Gastroesophageal sphincter (tissue), 4 donors: Measurements from ENCODE around the gene SLC38A10. TPM values are rescaled to one million over a fixed set of nuclear protein-coding genes. Genes with fewer than 3 reads are reported as not detected.

Experiments
- ATAC-seq: fragments of 150-250 bp; one replicate; pipeline ENCODE4 v1.9.1; 2016; ENCODE audit warnings: mild to moderate bottlenecking, moderate library complexity
- H3K27ac ChIP-seq, 4 donors: fragments of 200-600 bp; sonication (generic) in 3 of 4; 1 replicate in 3 of 4; 2 replicates in 1 of 4; pipeline ENCODE4 v1.5.1; 2016 to 2019
- H3K27me3 ChIP-seq: fragments of 200-600 bp; sonication (generic); one replicate; pipeline ENCODE4 v1.5.1; 2019
- H3K36me3 ChIP-seq, 2 donors: fragments of 200-600 bp; sonication (generic); one replicate each; pipeline ENCODE4 v1.5.1; 2019; ENCODE audit warnings: control low read depth in 1 of 2
- H3K4me1 ChIP-seq, 3 donors: fragments of 200-600 bp; sonication (generic); 1 replicate in 2 of 3; 2 replicates in 1 of 3; pipeline ENCODE4 v1.5.1; 2016 to 2019; ENCODE audit warnings: control low read depth in 2 of 3
- H3K4me3 ChIP-seq, 2 donors: fragments of 200-600 bp; sonication (generic); one replicate each; pipeline ENCODE4 v1.5.1; 2019; ENCODE audit warnings: mild to moderate bottlenecking in 1 of 2, moderate library complexity in 1 of 2
- H3K9me3 ChIP-seq, 3 donors: fragments of 200-600 bp; sonication (generic); one replicate each; pipeline ENCODE4 v1.5.1; 2017 to 2019; ENCODE audit warnings: control low read depth in 2 of 3
- EP300 ChIP-seq: sonication (generic); formaldehyde crosslinking; IDR thresholded peaks from one replicate; pipeline ENCODE4 v1.6.1; 2017; ENCODE audit warnings: antibody characterized with exemption, mild to moderate bottlenecking
- POLR2A ChIP-seq, 2 donors: fragments of 450-650 bp; IDR thresholded peaks; one replicate each; pipeline ENCODE4 v1.6.1; 2017; ENCODE audit warnings: antibody characterized with exemption in 2 of 2, mild to moderate bottlenecking in 2 of 2, moderate library complexity in 1 of 2
- POLR2AphosphoS5 ChIP-seq: sonication (generic); formaldehyde crosslinking; IDR thresholded peaks from one replicate; pipeline ENCODE4 v1.6.1; 2017; ENCODE audit warnings: antibody characterized with exemption
- WGBS, 2 donors: methylation state at CpG; one replicate each; pipeline ENCODE4 v1.1.5; 2018; ENCODE audit warnings: low coverage in 1 of 2; 5-methylcytosine and 5-hydroxymethylcytosine counted together
- total RNA-seq, 4 donors: library from RNA; depleted of rRNA; stranded (reverse); fragments of >200 nt; gene quantifications; one replicate each; pipeline ENCODE4 v1.1.0, GENCODE V29; 2016
- TF ChIP-seq, protein P1 (sequence below), 4 experiments: fragments of 200-600 bp in 2 of 4; fragments of 450-650 bp in 2 of 4; sonication (generic) in 1 of 4; IDR thresholded peaks; one replicate each; pipeline ENCODE4 v1.5.1; 2017 to 2019; ENCODE audit warnings: antibody characterized with exemption in 4 of 4, mild to moderate bottlenecking in 2 of 4, moderate library complexity in 2 of 4

SLC38A10 gene
- total RNA-seq, 4 donors from 2014 or later = 70.5 to 99.6 (median 81.8) TPM

DNA sequence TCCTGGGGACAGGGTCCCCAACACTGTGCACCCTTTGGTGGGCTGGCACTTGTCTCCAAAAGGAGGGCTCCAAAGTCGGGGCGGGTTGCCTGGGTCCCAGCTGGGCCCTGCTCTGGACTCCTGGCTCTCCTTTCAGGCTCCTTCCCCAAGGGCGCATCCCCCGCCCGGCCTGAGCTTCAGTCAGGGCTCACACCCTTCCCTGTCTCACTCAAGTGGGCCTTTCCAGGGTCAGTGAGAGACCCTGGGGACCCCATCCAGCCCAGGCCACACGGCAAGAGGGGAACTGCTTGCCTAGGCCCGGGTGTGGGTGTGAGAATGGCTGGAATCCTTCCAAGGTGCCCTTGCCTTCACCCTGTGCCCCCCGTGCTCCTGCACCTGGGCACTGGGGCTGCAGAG lies 41.8 kb upstream of the SLC38A10 start:
- no peaks in the 10 kb centered on the region for H3K9me3 ChIP-seq
- 13% methylated on average over 2 of the region's 8 CpGs; no CpG with 5 or more reads in 1 of the 2 donors for WGBS, 2 donors
- no peaks in the 10 kb centered on the region for H3K27me3 ChIP-seq
- ATAC-seq = no peak
- TF ChIP-seq POLR2A (IDR thresholded peaks at IDR 0.05) (no peak), EP300 (no peak), POLR2AphosphoS5 (no peak)
- TF ChIP-seq, protein P1, sequence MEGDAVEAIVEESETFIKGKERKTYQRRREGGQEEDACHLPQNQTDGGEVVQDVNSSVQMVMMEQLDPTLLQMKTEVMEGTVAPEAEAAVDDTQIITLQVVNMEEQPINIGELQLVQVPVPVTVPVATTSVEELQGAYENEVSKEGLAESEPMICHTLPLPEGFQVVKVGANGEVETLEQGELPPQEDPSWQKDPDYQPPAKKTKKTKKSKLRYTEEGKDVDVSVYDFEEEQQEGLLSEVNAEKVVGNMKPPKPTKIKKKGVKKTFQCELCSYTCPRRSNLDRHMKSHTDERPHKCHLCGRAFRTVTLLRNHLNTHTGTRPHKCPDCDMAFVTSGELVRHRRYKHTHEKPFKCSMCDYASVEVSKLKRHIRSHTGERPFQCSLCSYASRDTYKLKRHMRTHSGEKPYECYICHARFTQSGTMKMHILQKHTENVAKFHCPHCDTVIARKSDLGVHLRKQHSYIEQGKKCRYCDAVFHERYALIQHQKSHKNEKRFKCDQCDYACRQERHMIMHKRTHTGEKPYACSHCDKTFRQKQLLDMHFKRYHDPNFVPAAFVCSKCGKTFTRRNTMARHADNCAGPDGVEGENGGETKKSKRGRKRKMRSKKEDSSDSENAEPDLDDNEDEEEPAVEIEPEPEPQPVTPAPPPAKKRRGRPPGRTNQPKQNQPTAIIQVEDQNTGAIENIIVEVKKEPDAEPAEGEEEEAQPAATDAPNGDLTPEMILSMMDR (IDR thresholded peaks at IDR 0.05) = no peak
- no peaks in the 10 kb centered on the region for H3K36me3 ChIP-seq
- H3K4me3 ChIP-seq = no peak overlapping the region
- H3K27ac ChIP-seq = peak overlapping the region in 3 of 4 donors; percentile 54 to 99 (median 99)
- peaks cover 0 to 81% (median 33%) of the 10 kb centered on the region in 3 donors for H3K4me1 ChIP-seq

DNA sequence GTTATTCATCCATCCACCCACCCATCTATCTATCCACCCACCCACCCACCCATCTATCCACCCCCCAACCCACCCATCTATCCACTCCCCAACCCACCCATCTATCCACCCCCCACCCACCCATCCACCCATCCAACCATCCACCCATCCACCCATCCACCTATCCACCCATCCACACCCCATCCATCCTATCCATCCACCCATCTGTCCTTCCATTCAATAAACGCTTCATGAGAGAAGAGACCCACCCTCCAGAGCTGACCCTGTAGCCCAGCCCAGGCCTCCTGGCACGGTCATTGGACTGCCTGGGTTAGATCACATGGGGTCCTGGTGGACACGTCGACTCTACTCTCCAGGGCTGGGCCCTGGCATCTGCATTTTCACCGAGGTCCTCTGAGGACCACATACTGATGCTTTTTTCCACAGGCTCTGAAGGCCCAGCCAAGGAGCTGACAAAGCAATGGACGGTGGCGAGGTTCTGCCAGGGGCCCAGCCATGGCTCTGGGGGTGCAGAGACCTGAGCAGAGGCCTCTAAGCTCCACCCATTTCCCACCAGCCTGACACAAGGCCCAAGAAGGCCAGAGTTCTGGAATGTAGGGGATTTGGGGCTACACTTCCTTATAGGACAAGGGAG lies 41.3 kb upstream of the SLC38A10 start:
- ATAC-seq = no peak
- H3K36me3 ChIP-seq = no peaks in the 10 kb centered on the region
- no peak overlapping the region for H3K4me3 ChIP-seq
- no peaks in the 10 kb centered on the region for H3K9me3 ChIP-seq
- 100% methylated on average over 1 of the region's 7 CpGs; no CpG with 5 or more reads in 1 of the 2 donors for WGBS, 2 donors
- TF ChIP-seq, protein P1 (IDR thresholded peaks at IDR 0.05) = no peak
- TF ChIP-seq POLR2AphosphoS5 (no peak), POLR2A (IDR thresholded peaks at IDR 0.05) (no peak), EP300 (no peak)
- peak overlapping the region in 3 of 4 donors; percentile 54 to 99 (median 99) for H3K27ac ChIP-seq
- peaks cover 0 to 76% (median 33%) of the 10 kb centered on the region in 3 donors for H3K4me1 ChIP-seq
- no peaks in the 10 kb centered on the region for H3K27me3 ChIP-seq

DNA sequence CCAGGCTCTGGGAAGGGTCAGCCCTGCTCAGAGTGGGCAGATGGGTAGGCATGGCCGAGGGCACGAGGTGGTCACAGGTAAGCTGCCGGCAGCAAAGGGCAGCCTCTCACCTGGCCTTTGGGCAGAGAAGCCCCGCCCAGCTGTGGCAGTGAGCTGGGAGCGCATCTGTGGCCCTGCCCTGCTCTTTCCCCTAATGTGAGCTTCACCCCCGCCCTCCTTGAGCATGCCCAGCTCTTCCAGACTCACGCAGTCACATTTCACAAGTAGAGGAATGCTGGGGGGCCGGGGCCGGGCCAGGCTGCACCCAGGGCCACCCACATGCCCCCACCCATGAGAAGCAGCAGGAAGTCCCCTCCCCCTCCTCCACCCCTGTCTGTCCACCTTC lies 40.7 kb upstream of the SLC38A10 start:
- Histone ChIP-seq H3K9me3 (no peaks in the 10 kb centered on the region), H3K4me1 (peaks cover 0 to 70% (median 32%) of the 10 kb centered on the region in 3 donors), H3K27ac (no peak overlapping the region), H3K27me3 (no peaks in the 10 kb centered on the region), H3K36me3 (no peaks in the 10 kb centered on the region), H3K4me3 (no peak overlapping the region)
- no peak for ATAC-seq
- no CpG with 5 or more reads among the region's 9 CpGs for WGBS, 2 donors
- TF ChIP-seq POLR2A (IDR thresholded peaks at IDR 0.05) (no peak), POLR2AphosphoS5 (no peak), EP300 (no peak)
- TF ChIP-seq, protein P1 (IDR thresholded peaks at IDR 0.05) = no peak

DNA sequence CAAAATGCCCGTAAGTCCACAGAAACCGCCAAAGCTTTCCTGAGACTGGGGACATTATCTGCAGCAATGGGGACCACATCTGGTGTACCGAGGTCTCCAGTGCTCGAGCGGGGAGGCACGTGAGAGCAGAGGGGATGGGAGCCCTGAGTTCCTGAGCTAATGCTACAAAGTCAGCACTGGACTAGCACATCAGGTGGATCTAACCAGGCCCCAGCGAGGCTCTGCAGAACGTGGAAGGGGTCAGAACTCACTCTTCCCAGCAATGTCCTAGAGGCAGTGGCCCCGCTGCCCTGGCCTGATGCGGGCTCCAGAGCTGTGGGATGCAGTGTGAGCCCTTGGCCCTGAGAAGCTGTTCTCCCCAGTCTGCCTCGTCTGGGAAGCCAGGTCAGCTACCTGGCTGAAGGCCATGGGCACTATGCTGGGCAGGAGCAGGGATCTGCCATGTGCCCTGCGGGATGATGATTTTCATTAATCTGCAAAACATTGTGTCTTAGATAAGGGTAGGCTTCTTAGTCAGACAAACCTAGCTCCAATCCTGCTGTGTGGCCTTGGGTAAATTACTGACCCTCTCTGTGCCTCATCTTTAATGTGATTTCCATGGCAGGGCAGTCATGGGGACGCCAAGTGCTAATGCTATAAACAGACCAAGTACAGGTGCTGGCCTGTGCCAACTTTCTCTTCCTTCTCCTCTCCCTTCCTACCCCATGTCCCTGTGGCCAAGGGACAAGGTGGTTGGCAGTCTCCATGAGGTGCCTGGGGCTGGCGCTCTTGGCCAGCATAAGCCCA lies 40.1 kb upstream of the SLC38A10 start:
- 78 to 87% methylated on average over 2 to 4 of the region's 14 CpGs for WGBS, 2 donors
- H3K4me1 ChIP-seq = peaks cover 0 to 70% (median 30%) of the 10 kb centered on the region in 3 donors

More for the DNA sequence above, 40.1 kb upstream of the SLC38A10 start:
- TF ChIP-seq POLR2AphosphoS5 = no peak
- TF ChIP-seq, protein P1 (IDR thresholded peaks at IDR 0.05) = no peak
- Histone ChIP-seq H3K9me3 (no peaks in the 10 kb centered on the region), H3K27me3 (no peaks in the 10 kb centered on the region), H3K4me3 (no peak overlapping the region), H3K36me3 (no peaks in the 10 kb centered on the region), H3K27ac (no peak overlapping the region)
- no peak for ATAC-seq
